Stimulated activated CD8-positive, alpha-beta memory T cell treated with anti-CD3 and anti-CD28 coated beads, Interleukin-4, amount 100 ng/mL, for 1 hour (primary cell): Measurements from ENCODE around the gene GPR179.
"Not testable (repeated sequence)": the region's sequence is repeated elsewhere in the genome, so short reads cannot be mapped to it uniquely, and the experiment has no call there.

ENCODE experiments used
- DNase-seq, 2 donors: peaks; one replicate each; pipeline ENCODE4 v3.0.0-alpha.2; 2020; ENCODE audit warnings: low read depth in 2 of 2, low spot score in 1 of 2

Gene GPR179

DNA sequence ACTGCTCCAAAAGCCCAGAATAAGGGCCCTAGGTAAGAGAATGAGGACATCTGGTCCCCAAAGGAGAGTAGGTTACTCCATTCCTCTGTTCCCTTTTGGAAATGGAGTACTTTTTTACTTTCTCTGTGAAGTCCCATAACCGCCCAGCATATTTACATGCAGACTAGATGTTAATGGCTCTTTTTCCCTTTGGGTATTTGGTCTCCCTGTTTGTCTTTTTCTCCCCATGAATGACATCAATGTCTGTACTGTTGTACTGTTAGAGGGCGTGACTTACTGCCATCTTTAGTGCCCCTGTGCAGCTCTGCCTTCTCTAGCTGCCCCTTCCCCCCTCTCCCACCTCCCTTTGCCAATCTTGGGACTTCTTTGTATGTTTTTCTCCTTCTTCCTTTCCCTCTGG, 19.0 kb downstream of the GPR179 start:
- no peak for DNase-seq

DNA sequence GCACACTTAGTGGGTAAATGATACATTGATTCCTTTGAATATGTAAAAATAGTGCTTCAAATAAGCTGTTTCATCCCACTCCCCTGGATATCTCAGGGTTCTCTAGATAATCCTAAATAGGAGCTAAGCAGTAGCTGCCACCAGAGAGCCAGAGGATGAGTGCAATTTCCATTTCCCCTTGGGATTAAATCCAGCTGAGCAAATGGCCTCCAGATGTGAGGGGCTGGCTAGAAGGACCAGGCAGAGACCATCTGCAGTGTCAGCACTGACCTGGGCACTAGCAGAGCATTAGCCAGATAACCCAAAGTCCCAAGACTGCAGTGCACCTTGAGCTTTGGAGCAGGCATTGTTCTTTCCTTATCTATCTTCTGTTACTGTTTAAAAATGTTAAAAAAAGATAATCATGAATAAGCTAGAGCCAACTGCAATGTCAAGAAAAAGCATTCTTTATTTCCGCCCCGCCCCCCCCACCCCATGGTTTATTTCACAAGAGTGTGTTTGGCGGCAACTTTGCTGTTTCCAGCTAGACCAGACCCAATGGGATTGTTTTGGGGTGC, 19.5 kb downstream of the GPR179 start:
- no peak for DNase-seq

- no peak for DNase-seq
These were observed 20.9 kb downstream of the GPR179 start for GRCh38 chr17:38322897-38323296.

- peak; percentile 39 to 47 for DNase-seq
These were observed 21.5 kb downstream of the GPR179 start for GRCh38 chr17:38322156-38322779.

DNA sequence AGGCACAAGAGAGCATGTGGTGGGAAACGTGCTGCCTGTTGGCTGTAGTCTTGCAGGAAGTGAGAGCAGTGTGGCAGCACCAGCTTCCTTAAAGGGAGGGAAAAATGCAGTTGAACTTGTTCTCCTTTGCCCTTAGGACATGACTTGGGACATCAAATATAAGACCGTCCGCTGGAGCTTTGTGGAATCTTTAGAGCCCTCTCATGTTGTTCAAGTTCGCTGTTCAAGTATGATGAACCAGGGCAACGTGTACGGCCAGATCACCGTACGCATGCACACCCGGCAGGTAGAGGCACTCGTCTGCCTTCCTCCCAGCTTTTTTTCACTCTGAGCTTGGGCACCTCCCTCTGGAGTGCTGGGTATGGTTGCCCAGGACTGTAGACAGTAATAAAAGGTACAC, 23.3 kb downstream of the GPR179 start:
- DNase-seq: no peak

DNA sequence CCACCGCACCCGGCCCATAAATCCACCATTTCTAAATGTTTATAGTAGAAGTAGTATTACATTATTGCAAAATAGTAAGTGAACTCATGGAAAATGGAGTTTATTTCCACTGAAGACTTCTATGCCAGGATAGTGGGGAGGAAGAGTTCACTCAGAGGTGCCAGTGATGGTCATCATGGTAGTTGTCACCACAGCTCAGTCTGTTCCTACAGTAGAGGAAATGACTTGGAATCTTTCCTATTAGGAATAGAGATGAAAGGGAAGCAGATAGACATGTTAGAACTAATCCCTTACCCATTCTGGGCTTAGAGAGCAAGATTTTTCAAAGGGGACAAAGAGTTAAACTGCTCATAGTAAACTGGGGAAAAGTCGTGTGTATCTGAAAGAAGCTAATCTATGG, 26.7 kb downstream of the GPR179 start:
- DNase-seq: no peak

GRCh38 chr17:38315497-38315896, 28.3 kb downstream of the GPR179 start:
- DNase-seq: no peak

- peak; percentile 77 to 93 for DNase-seq
These were observed 46.8 kb downstream of the GPR179 start, which contains the start of gene MRPL45 for GRCh38 chr17:38296834-38297517. TSS of gene MRPL45 (plus strand) at chr17:38297168. CDS start at chr17:38297184, 16 bp downstream.

- not testable (repeated sequence) for DNase-seq
These were observed 48.0 kb downstream of the GPR179 start for GRCh38 chr17:38295602-38296365.

DNA sequence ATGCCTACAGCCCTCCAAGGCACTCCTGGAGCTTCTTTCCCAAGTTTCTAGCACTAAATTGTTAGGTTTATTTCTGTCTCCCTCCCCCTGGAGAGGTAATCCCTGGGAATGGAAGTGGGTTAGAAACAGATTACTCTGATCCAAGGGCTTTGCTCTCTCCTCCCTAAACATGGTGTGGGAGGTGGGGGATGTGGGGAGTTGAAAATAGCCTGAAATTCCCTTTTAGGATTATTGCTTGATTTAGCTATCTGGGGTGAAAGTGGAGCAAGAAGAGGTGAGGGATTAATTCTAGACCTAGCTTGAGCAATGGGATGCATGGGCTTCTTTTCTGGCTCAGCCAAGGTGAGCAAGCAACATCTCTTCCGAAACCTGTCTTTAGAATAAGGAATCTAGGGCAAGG, 54.0 kb downstream of the GPR179 start:
- DNase-seq: not testable (repeated sequence)

GRCh38 chr17:38288217-38288827, 55.4 kb downstream of the GPR179 start:
- DNase-seq: not testable (repeated sequence)

- DNase-seq: not testable (repeated sequence)
These were observed 57.2 kb downstream of the GPR179 start for GRCh38 chr17:38286501-38287091.

DNA sequence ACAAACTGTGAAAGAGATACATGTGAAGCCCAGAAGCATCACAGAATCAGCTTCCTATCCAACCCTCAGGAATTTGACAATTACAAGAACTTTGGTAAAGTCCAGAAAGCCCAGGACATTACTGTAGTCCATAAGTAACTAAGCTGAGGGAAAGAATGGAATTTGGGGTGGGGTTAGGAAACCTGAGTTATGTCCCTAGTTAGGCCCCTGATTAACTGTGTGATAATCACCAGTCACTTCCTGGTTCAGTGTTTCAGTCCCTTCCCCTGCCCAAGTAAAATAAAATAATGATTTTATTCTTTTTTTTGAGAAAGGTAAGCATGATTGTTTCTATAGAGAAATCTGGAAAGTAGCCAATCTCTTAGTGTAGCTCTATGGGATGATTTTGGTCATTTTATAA, 57.8 kb downstream of the GPR179 start:
- not testable (repeated sequence) for DNase-seq
